K562 (cell line): ENCODE measurements around the gene ATP5PO.

ENCODE experiments used
- BHLHE40 ChIP-seq: IDR thresholded peaks from 2 replicates; pipeline ENCODE4 v1.6.1; 2011; ENCODE audit warnings: low read length, improper control_type of control experiment
- CAMTA2 ChIP-seq: fragments of 250-450 bp; sonication (Bioruptor Pico); conservative IDR thresholded peaks from 2 replicates; pipeline ENCODE4 v1.5.1; 2022
- EP300 ChIP-seq: IDR thresholded peaks from 2 replicates; pipeline ENCODE4 v1.6.1; 2012; ENCODE audit warnings: low read length, improper control_type of control experiment
- GATA2 ChIP-seq: sonication (generic); formaldehyde crosslinking; IDR thresholded peaks from 2 replicates; pipeline ENCODE4 v1.4.0; 2020; ENCODE audit warnings: mild to moderate bottlenecking, missing genetic modification reagents
- POLR2A ChIP-seq: fragments of 450-650 bp; conservative IDR thresholded peaks from 2 replicates; pipeline ENCODE4 v1.6.1; 2016
- RAD21 ChIP-seq, 2 experiments: fragments of 250-450 bp in 1 of 2; fragments of 450-650 bp in 1 of 2; sonication (Bioruptor Pico) in 1 of 2; formaldehyde crosslinking in 1 of 2; IDR thresholded peaks in 1 of 2; conservative IDR thresholded peaks in 1 of 2; 2 replicates each; pipeline versions ENCODE4 v1.4.0 to v1.8.0; 2020 to 2022; ENCODE audit warnings: mild to moderate bottlenecking in 2 of 2, moderate library complexity in 1 of 2
- SIN3B ChIP-seq: fragments of 450-650 bp; IDR thresholded peaks from 2 replicates; pipeline ENCODE4 v1.6.1; 2017; ENCODE audit warnings: low read depth, mild to moderate bottlenecking, moderate library complexity
- UBTF ChIP-seq, 2 experiments: IDR thresholded peaks; 2 replicates each; pipeline ENCODE4 v1.6.1; 2012; ENCODE audit warnings: improper control_type of control experiment in 2 of 2, low read depth in 2 of 2, low read length in 2 of 2, borderline replicate concordance in 1 of 2

- TF ChIP-seq SIN3B = no peak
- no peak for TF ChIP-seq POLR2A
- TF ChIP-seq RAD21 (CRISPR knock-in tag; conservative IDR thresholded peaks at IDR 0.05 in 1 of 2, IDR thresholded peaks at IDR 0.05 in 1 of 2) = no peak
- no peak for TF ChIP-seq EP300
- TF ChIP-seq GATA2 = no peak
- TF ChIP-seq UBTF (IDR thresholded peaks at IDR 0.05; ENCODE audit: borderline replicate concordance in 1 of 2, low read depth in 2 of 2, low read length in 2 of 2) = no peak
- TF ChIP-seq BHLHE40 = no peak
- no peak for TF ChIP-seq CAMTA2
Observed at GRCh38 chr21:33875026-33875695, 40.4 kb downstream of the ATP5PO start.
